HCT116 (cell line): Measurements from ENCODE around the gene WBP1L. TPM values are rescaled to one million over a fixed set of nuclear protein-coding genes. Genes with fewer than 3 reads are reported as not detected.
A peak's percentile ranks its signal among the peaks of the same experiment; 100 is the strongest.
"Not testable (repeated sequence)": the region's sequence is repeated elsewhere in the genome, so short reads cannot be mapped to it uniquely, and the experiment has no call there.

Source experiments
- ATAC-seq: fragments of 200-7000 bp; cut with Tn5 transposase; 2 replicates; pipeline ENCODE4 v1.9.1; 2020; ENCODE audit warnings: mild to moderate bottlenecking, moderate library complexity
- BruUV-seq: library from RNA; stranded (reverse); fragments of 400-500 nt; replicated peaks from 2 replicates; lab custom pipeline; 2021; lab: Mats Ljungman, UMichigan
- CTCF ChIA-PET: fragments of 300-600 bp; sonication (Branson Sonifier 250); formaldehyde crosslinking; loops from one replicate; lab custom pipeline; 2021; ENCODE audit warnings: antibody characterized with exemption; lab: Charles Lee
- POLR2A ChIA-PET: fragments of 300-600, 350-600 bp; sonication (Branson Sonifier 250); formaldehyde crosslinking; loops from one replicate; lab custom pipeline; 2021; ENCODE audit warnings: antibody characterized with exemption; lab: Charles Lee
- RAD21 ChIA-PET, 2 experiments: fragments of 300-600 bp; sonication (Branson Sonifier 250); formaldehyde crosslinking; loops; one replicate each; lab custom pipeline; 2023; ENCODE audit warnings: low total read pairs in 2 of 2; ENCODE audit not compliant: uncharacterized antibody in 2 of 2, unreplicated experiment in 2 of 2, low non-redundant PET in 1 of 2; lab: Charles Lee
- DNase-seq: peaks from one replicate; pipeline ENCODE4 v3.0.0-alpha.2; 2010; ENCODE audit warnings: low read depth, low spot score
- H2AFZ ChIP-seq: fragments of 200-600 bp; shearing (Covaris generic), sonication (generic); 2 replicates; pipeline ENCODE4 v1.6.1; 2017; ENCODE audit warnings: low read depth, mixed run types, mixed read lengths, antibody characterized with exemption, low read length; ENCODE audit not compliant: poor library complexity, severe bottlenecking
- H3K27ac ChIP-seq: 2 replicates; pipeline ENCODE4 v1.5.1; 2012; ENCODE audit warnings: low read depth, low read length
- H3K27me3 ChIP-seq: fragments of 200-600 bp; sonication (generic); 2 replicates; pipeline ENCODE4 v1.6.1; 2016; ENCODE audit warnings: mixed run types, low read length, mixed read lengths; ENCODE audit not compliant: insufficient read depth
- H3K36me3 ChIP-seq, 2 experiments: fragments of 200-500 bp in 1 of 2; fragments of 200-600 bp in 1 of 2; sonication (Bioruptor generic) in 1 of 2; sonication (generic) in 1 of 2; 2 replicates each; pipeline versions ENCODE4 v1.5.1 to v1.6.1; 2014 to 2016; ENCODE audit warnings: low read length in 2 of 2, inconsistent platforms in 1 of 2, mixed read lengths in 1 of 2, mixed run types in 1 of 2; ENCODE audit not compliant: insufficient read depth in 2 of 2, control insufficient read depth in 1 of 2
- H3K4me1 ChIP-seq, 2 experiments: fragments of 200-600 bp in 1 of 2; sonication (generic) in 1 of 2; 2 replicates each; pipeline versions ENCODE4 v1.5.1 to v1.6.1; 2012 to 2017; ENCODE audit warnings: low read length in 2 of 2, inconsistent platforms in 1 of 2, mild to moderate bottlenecking in 1 of 2, mixed read lengths in 1 of 2, mixed run types in 1 of 2, moderate library complexity in 1 of 2; ENCODE audit not compliant: insufficient read depth in 2 of 2, control insufficient read depth in 1 of 2
- H3K4me2 ChIP-seq: fragments of 200-600 bp; sonication (generic); 2 replicates; pipeline ENCODE4 v1.6.1; 2017; ENCODE audit warnings: mixed run types, low read length, mixed read lengths
- H3K4me3 ChIP-seq, 2 experiments: fragments of 200-600 bp in 1 of 2; sonication (generic) in 1 of 2; replicated peaks in 1 of 2; 2 replicates each; pipeline ENCODE4 v1.5.1; 2011 to 2016; ENCODE audit warnings: low read length in 2 of 2, control low read depth in 1 of 2, low read depth in 1 of 2, mild to moderate bottlenecking in 1 of 2, mixed read lengths in 1 of 2, mixed run types in 1 of 2
- H3K79me2 ChIP-seq: fragments of 200-600 bp; sonication (generic); 2 replicates; pipeline ENCODE4 v1.6.1; 2017; ENCODE audit warnings: mild to moderate bottlenecking, mixed run types, low read length, moderate library complexity, mixed read lengths; ENCODE audit not compliant: insufficient read depth
- H3K9ac ChIP-seq: fragments of 200-600 bp; sonication (generic); 2 replicates; pipeline ENCODE4 v1.6.1; 2016; ENCODE audit warnings: low read length, mixed read lengths
- H3K9me2 ChIP-seq: fragments of 200-600 bp; sonication (generic), shearing (Covaris generic); 2 replicates; pipeline ENCODE4 v1.6.1; 2017; ENCODE audit warnings: mixed run types, mild to moderate bottlenecking, moderate library complexity; ENCODE audit not compliant: insufficient read depth
- H3K9me3 ChIP-seq, 2 experiments: fragments of 200-500 bp in 1 of 2; fragments of 200-600 bp in 1 of 2; sonication (Bioruptor generic) in 1 of 2; sonication (generic) in 1 of 2; 2 replicates each; pipeline ENCODE4 v1.6.1; 2014 to 2017; ENCODE audit warnings: low read length in 2 of 2, mixed read lengths in 2 of 2, inconsistent platforms in 1 of 2, low read depth in 1 of 2, mild to moderate bottlenecking in 1 of 2, mixed run types in 1 of 2, moderate library complexity in 1 of 2; ENCODE audit not compliant: control insufficient read depth in 1 of 2, insufficient read depth in 1 of 2
- H4K20me1 ChIP-seq: fragments of 200-600 bp; sonication (generic), shearing (Covaris generic); 2 replicates; pipeline ENCODE4 v1.6.1; 2017; ENCODE audit warnings: mixed run types, mild to moderate bottlenecking, moderate library complexity; ENCODE audit not compliant: insufficient read depth
- FOSL1 ChIP-seq: IDR thresholded peaks from 2 replicates; pipeline ENCODE4 v1.6.1; 2012; ENCODE audit warnings: low read depth
- JUND ChIP-seq: IDR thresholded peaks from 2 replicates; pipeline ENCODE4 v1.6.1; 2012
- SP1 ChIP-seq: IDR thresholded peaks from 2 replicates; pipeline ENCODE4 v1.6.1; 2012; ENCODE audit warnings: low read depth
- TCF7L2 ChIP-seq: IDR thresholded peaks from 2 replicates; pipeline ENCODE4 v1.7.0; 2011; ENCODE audit warnings: borderline replicate concordance, inconsistent platforms; ENCODE audit not compliant: insufficient read depth, insufficient read length; ENCODE audit errors: extremely low read depth
- intact Hi-C: fragments of 100-400 bp; cut with micrococcal nuclease; formaldehyde crosslinking; loops from 2 replicates; pipeline ENCODE4 v1.10.0; 2022
- total RNA-seq: library from RNA; stranded (reverse); gene quantifications from one replicate; pipeline ENCODE4 v1.2.1, GENCODE V29; 2021; ENCODE audit not compliant: unreplicated experiment
- TF ChIP-seq, protein P1 (sequence below), 3 experiments: fragments of 200-600 bp in 1 of 3; sonication (generic) in 1 of 3; IDR thresholded peaks in 2 of 3; conservative IDR thresholded peaks in 1 of 3; 2 replicates each; pipeline ENCODE4 v1.5.1; 2012 to 2017; ENCODE audit warnings: low read depth in 2 of 3, low read length in 2 of 3, antibody characterized with exemption in 1 of 3, borderline replicate concordance in 1 of 3, control low read depth in 1 of 3, mild to moderate bottlenecking in 1 of 3, mixed read lengths in 1 of 3, mixed run types in 1 of 3, moderate library complexity in 1 of 3; ENCODE audit not compliant: insufficient read depth in 1 of 3

The WBP1L gene
- total RNA-seq, 1 experiment from 2014 or later: 25.2 TPM

DNA sequence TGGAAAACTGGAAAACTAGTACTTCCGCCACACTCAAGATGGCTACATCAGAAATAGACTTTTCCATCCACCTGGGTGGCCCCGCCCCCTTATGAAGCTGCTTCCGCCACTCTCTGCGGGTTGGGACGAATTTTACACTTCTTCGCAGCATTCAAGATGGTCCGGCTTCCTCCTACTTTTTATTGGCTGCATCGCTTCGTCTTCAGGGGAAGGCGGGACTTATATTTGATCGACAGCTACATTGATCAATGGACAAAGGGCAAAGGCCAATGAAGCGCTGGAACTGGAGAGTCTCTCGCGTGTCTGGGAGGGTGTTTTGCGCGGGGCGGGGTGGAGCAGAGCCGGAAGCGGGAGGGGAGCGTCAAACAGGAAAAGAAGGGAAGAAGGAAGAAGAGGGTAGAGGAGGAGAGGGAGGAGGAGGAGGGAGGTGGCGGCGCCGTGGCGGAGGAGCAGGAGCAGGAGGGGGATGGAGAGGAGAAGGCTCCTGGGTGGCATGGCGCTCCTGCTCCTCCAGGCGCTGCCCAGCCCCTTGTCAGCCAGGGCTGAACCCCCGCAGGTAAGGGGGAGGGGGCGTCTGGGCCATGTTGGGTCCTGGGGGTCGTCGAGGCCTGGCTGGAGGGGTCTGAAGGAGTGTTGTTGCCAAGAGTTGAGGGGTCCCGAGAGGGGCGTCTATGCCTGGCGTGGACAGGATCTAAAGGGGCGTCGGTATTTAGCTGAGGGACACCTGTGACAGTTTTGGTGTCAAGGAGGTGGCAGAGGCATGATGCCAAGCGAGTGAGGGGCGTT lies at the start of gene WBP1L (continued):
- TF ChIP-seq, protein P1, sequence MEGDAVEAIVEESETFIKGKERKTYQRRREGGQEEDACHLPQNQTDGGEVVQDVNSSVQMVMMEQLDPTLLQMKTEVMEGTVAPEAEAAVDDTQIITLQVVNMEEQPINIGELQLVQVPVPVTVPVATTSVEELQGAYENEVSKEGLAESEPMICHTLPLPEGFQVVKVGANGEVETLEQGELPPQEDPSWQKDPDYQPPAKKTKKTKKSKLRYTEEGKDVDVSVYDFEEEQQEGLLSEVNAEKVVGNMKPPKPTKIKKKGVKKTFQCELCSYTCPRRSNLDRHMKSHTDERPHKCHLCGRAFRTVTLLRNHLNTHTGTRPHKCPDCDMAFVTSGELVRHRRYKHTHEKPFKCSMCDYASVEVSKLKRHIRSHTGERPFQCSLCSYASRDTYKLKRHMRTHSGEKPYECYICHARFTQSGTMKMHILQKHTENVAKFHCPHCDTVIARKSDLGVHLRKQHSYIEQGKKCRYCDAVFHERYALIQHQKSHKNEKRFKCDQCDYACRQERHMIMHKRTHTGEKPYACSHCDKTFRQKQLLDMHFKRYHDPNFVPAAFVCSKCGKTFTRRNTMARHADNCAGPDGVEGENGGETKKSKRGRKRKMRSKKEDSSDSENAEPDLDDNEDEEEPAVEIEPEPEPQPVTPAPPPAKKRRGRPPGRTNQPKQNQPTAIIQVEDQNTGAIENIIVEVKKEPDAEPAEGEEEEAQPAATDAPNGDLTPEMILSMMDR (IDR thresholded peaks at IDR 0.05 in 2 of 3, conservative IDR thresholded peaks at IDR 0.05 in 1 of 3; ENCODE audit: borderline replicate concordance in 1 of 3, insufficient read depth in 1 of 3, low read depth in 2 of 3, low read length in 2 of 3): no peak
- peak; percentile 100 for TF ChIP-seq SP1
- TF ChIP-seq JUND: no peak
- TF ChIP-seq FOSL1: no peak
- TF ChIP-seq TCF7L2: no peak
- TF ChIP-seq, all 23 proteins: peak for 9

DNA sequence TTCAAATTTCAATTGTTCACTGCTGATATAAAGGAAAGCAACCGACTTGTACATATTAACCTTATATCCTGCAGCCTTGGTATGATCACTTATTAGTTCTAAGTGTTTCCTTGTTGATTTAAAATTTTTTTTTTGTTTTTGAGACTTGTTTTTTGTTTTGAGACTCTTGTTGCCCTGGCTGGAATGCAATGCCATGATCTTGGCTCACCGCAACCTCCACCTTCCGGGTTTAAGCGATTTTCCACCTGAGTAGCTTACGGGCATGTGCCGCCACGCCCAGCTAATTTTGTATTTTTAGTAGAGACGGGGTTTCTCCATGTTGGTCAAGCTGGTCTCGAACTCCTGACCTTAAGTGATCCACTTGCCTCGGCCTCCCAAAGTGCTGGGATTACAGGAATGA lies 48.3 kb upstream of the WBP1L start:
- BruUV-seq, H2AFZ ChIP-seq, H3K36me3 ChIP-seq, H3K79me2 ChIP-seq, H3K4me1 ChIP-seq, RAD21 ChIA-PET, H3K27me3 ChIP-seq, H3K9ac ChIP-seq, intact Hi-C loops, H3K9me3 ChIP-seq, H4K20me1 ChIP-seq, H3K9me2 ChIP-seq, ATAC-seq, DNase-seq, H3K4me3 ChIP-seq, CTCF ChIA-PET, H3K27ac ChIP-seq, POLR2A ChIA-PET, H3K4me2 ChIP-seq: not testable (repeated sequence)
